Common myeloid progenitor, CD34-positive (primary cell): ENCODE data around the gene TCOF1.
"Not testable (repeated sequence)": the region's sequence is repeated elsewhere in the genome, so short reads cannot be mapped to it uniquely, and the experiment has no call there.

Experiments used
- CTCF ChIA-PET: fragments of 350-600 bp; sonication (Branson Sonifier 250); formaldehyde crosslinking; loops from one replicate; lab custom pipeline; 2021; ENCODE audit warnings: antibody characterized with exemption; lab: Charles Lee
- POLR2A ChIA-PET: fragments of 350-600 bp; sonication (Branson Sonifier 250); formaldehyde crosslinking; loops from one replicate; lab custom pipeline; 2021; ENCODE audit warnings: antibody characterized with exemption; lab: Charles Lee
- DNase-seq, 3 donors: peaks; one replicate each; pipeline versions ENCODE4 v3.0.0 to v3.0.0-alpha.2; 2013
- H3K27ac ChIP-seq, 2 experiments: 1 replicate in 1 of 2; 2 replicates in 1 of 2; pipeline ENCODE4 v1.7.0; 2013; ENCODE audit warnings: inconsistent platforms in 2 of 2, low read length in 2 of 2, mild to moderate bottlenecking in 2 of 2, low read depth in 1 of 2, moderate library complexity in 1 of 2; ENCODE audit not compliant: severe bottlenecking in 2 of 2, insufficient read depth in 1 of 2, poor library complexity in 1 of 2
- H3K27me3 ChIP-seq, 5 experiments: replicated peaks in 2 of 5; 1 replicate in 3 of 5; 2 replicates in 2 of 5; pipeline versions ENCODE4 v1.6.1 to v1.7.0; 2013; ENCODE audit warnings: low read length in 4 of 5, mild to moderate bottlenecking in 2 of 5, moderate library complexity in 2 of 5, inconsistent platforms in 1 of 5; ENCODE audit not compliant: insufficient read depth in 5 of 5, control insufficient read depth in 4 of 5
- H3K36me3 ChIP-seq, 4 experiments: 1 replicate in 2 of 4; 2 replicates in 2 of 4; pipeline versions ENCODE4 v1.6.1 to v1.7.0; 2013; ENCODE audit warnings: low read length in 3 of 4, control low read depth in 1 of 4, mild to moderate bottlenecking in 1 of 4; ENCODE audit not compliant: control insufficient read depth in 4 of 4, insufficient read depth in 4 of 4
- H3K4me1 ChIP-seq, 4 experiments: 1 replicate in 3 of 4; 2 replicates in 1 of 4; pipeline versions ENCODE4 v1.6.1 to v1.7.1; 2013; ENCODE audit warnings: low read length in 3 of 4, mild to moderate bottlenecking in 3 of 4, control low read depth in 1 of 4, inconsistent platforms in 1 of 4, moderate library complexity in 1 of 4; ENCODE audit not compliant: control insufficient read depth in 4 of 4, insufficient read depth in 4 of 4; ENCODE audit errors: control extremely low read depth in 1 of 4
- H3K4me3 ChIP-seq, 7 experiments: 1 replicate in 4 of 7; 2 replicates in 3 of 7; pipeline versions ENCODE4 v1.5.1 to v1.7.0; 2013; ENCODE audit warnings: mild to moderate bottlenecking in 7 of 7, low read length in 6 of 7, moderate library complexity in 6 of 7, inconsistent platforms in 2 of 7, low read depth in 2 of 7, control low read depth in 1 of 7; ENCODE audit not compliant: insufficient read depth in 4 of 7, control insufficient read depth in 1 of 7; ENCODE audit errors: extremely low read depth in 1 of 7
- H3K9me3 ChIP-seq, 5 experiments: 1 replicate in 4 of 5; 2 replicates in 1 of 5; pipeline versions ENCODE4 v1.6.1 to v1.7.1; 2013; ENCODE audit warnings: low read length in 4 of 5, mild to moderate bottlenecking in 2 of 5, inconsistent platforms in 1 of 5, low read depth in 1 of 5, moderate library complexity in 1 of 5; ENCODE audit not compliant: control insufficient read depth in 4 of 5, insufficient read depth in 2 of 5; ENCODE audit errors: control extremely low read depth in 1 of 5
- WGBS: methylation state at CpG from one replicate; pipeline ENCODE4 v1.1.5; 2013; ENCODE audit not compliant: insufficient coverage; 5-methylcytosine and 5-hydroxymethylcytosine counted together

Gene TCOF1

GRCh38 chr5:150422075-150422474 lies 64.6 kb downstream of the TCOF1 start:
- no peaks in the 10 kb centered on the region for H3K36me3 ChIP-seq
- ChIA-PET POLR2A (interaction anchor here (1.7 kb wide), 1 partner anchor 9 kb away, joined by 6 read pairs; the partner anchor contains the start of gene CD74), CTCF (interaction anchor here (0.8 to 1.7 kb wide), 6 partner anchors 9 to 24 kb away, joined by 3 to 8 read pairs (median 4); partner anchors contain the start of gene CD74)
- 100% methylated on average over 2 of the region's 4 CpGs for WGBS
- H3K9me3 ChIP-seq = no peaks in the 10 kb centered on the region
- no peak for DNase-seq
- no peaks in the 10 kb centered on the region for H3K27me3 ChIP-seq
- no peak overlapping the region for H3K27ac ChIP-seq
- H3K4me1 ChIP-seq = peaks cover 3 to 15% (median 10%) of the 10 kb centered on the region in 4 experiments
- no peak overlapping the region for H3K4me3 ChIP-seq

DNA sequence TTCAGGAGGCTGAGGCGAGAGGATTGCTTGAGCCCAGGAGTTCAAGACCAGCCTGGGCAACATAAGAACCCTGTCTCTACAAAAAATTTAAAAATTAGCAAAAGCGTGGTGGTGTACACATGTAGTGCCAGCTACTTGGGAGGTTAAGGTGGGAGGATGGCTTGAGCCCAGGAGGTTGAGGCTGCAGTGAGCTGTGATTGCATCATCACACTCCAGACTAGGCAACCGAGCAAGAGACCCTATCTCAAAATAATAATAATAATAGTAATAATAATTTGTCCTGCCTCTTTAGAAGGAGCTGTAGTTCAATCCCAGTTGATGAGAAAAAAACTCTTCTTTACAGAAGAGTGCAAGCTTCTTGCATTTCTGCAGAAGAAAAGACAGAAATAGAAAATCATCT lies 65.3 kb downstream of the TCOF1 start:
- H3K27ac ChIP-seq = no peak overlapping the region
- no peaks in the 10 kb centered on the region for H3K27me3 ChIP-seq
- H3K36me3 ChIP-seq = no peaks in the 10 kb centered on the region
- ChIA-PET POLR2A (interaction anchor here (1.7 kb wide), 1 partner anchor 10 kb away, joined by 6 read pairs; the partner anchor contains the start of gene CD74), CTCF (interaction anchor here (0.6 to 1.9 kb wide), 5 partner anchors 10 to 36 kb away, joined by 3 to 10 read pairs (median 7); partner anchors contain the start of gene CD74)
- H3K4me1 ChIP-seq = peaks cover 3 to 15% (median 10%) of the 10 kb centered on the region in 4 experiments
- no peak for DNase-seq
- no peak overlapping the region for H3K4me3 ChIP-seq
- no peaks in the 10 kb centered on the region for H3K9me3 ChIP-seq
- WGBS = 100% methylated on average over 2 of the region's 3 CpGs

GRCh38 chr5:150426165-150426564 lies 68.7 kb downstream of the TCOF1 start:
- WGBS = 100% methylated on average over 1 of the region's 9 CpGs
- H3K36me3 ChIP-seq, H3K9me3 ChIP-seq, H3K27ac ChIP-seq, POLR2A ChIA-PET, H3K4me1 ChIP-seq, H3K27me3 ChIP-seq, DNase-seq, H3K4me3 ChIP-seq: not testable (repeated sequence)
- CTCF ChIA-PET = interaction anchor here (0.9 to 1.2 kb wide), 2 partner anchors 10 to 30 kb away, joined by 3 to 4 read pairs; no protein-coding TSS in a partner anchor

DNA sequence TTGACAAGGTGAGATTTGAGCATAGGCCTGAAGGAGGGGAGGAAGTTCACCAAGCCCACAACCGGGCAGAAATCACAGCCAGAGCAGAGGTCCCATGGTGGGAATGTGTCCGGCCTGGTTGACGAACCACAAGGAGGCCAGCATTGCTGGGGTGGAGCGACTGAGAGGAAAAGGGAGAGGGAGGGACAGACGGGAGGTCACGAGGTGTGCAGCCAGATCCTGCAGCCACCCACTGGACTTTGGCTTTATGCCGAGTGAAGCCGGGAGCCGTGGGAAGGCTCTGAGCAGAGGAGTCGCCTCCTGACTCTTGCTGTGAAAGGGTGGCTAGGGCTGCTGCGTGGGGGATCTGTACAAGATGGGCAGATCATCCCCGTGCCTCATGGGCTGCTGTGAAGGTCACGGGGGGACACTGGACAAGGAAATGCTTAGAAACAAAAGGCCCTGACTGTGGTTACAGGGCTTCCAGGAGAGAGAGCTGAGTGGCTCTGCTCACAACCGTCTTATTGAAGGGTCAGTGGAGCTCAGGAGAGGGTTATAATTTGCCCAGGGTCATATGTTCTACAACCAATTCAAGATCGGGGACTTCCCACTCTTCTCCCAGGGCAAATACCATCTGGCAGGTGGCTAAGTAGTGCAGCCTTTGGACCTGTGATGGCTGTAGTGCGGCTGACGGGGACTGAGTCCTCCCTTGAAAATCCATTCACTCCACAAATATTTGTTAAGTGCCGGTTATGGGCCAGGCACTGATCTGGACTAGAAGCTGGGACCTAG lies 70.8 kb downstream of the TCOF1 start:
- Histone ChIP-seq H3K9me3 (no peaks in the 10 kb centered on the region), H3K27me3 (no peaks in the 10 kb centered on the region), H3K36me3 (no peaks in the 10 kb centered on the region), H3K27ac (no peak overlapping the region), H3K4me3 (no peak overlapping the region), H3K4me1 (no peaks in the 10 kb centered on the region)
- no peak for DNase-seq
- ChIA-PET CTCF (interaction anchor here (1.1 kb wide), 1 partner anchor 12 kb away, joined by 4 read pairs; no protein-coding TSS in a partner anchor), POLR2A (interaction anchor here (0.6 kb wide), 1 partner anchor 33 kb away, joined by 3 read pairs; no protein-coding TSS in a partner anchor)
- 94% methylated on average over 15 of the region's 18 CpGs for WGBS

DNA sequence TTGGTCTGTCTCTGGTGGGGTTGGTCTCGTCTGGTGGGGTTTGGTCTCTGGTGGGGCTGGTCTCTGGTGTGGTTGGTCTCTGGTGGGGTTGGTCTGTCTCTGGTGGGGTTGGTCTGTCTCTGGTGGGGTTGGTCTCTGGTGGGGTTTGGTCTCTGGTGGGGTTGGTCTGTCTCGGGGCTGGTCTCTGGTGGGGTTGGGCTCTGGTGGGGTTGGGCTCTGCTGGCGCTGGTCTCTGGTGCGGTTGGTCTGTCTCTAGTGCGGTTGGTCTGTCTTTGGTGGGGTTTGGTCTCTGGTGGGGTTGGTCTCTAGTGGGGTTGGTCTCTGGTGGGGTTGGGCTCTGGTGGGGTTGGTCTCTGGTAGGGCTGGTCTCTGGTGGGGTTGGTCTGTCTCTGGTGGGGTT lies 71.5 kb downstream of the TCOF1 start:
- POLR2A ChIA-PET = no interaction called here
- no peaks in the 10 kb centered on the region for H3K4me1 ChIP-seq
- WGBS = 100% methylated on average over 2 of the region's 5 CpGs
- DNase-seq = no peak
- no peak overlapping the region for H3K27ac ChIP-seq
- CTCF ChIA-PET = interaction anchor here (0.6 to 1.0 kb wide), 3 partner anchors 18 to 464 kb away, joined by 3 read pairs; no protein-coding TSS in a partner anchor
- no peaks in the 10 kb centered on the region for H3K9me3 ChIP-seq
- no peak overlapping the region for H3K4me3 ChIP-seq
- H3K36me3 ChIP-seq = no peaks in the 10 kb centered on the region
- H3K27me3 ChIP-seq = no peaks in the 10 kb centered on the region

GRCh38 chr5:150429410-150429873 lies 71.9 kb downstream of the TCOF1 start:
- Histone ChIP-seq H3K9me3 (no peaks in the 10 kb centered on the region), H3K4me1 (no peaks in the 10 kb centered on the region), H3K36me3 (no peaks in the 10 kb centered on the region), H3K27me3 (no peaks in the 10 kb centered on the region), H3K27ac (no peak overlapping the region), H3K4me3 (no peak overlapping the region)
- WGBS = 80% methylated on average over 4 of the region's 5 CpGs
- no peak for DNase-seq
- ChIA-PET POLR2A (no interaction called here), CTCF (interaction anchor here (0.6 to 1.4 kb wide), 4 partner anchors 16 to 464 kb away, joined by 3 to 4 read pairs (median 3); partner anchors contain the start of gene CD74)

- WGBS = 98% methylated on average over 17 of the region's 18 CpGs
- peaks cover 0 to 3% (median 1%) of the 10 kb centered on the region in 4 experiments for H3K4me1 ChIP-seq
- no peaks in the 10 kb centered on the region for H3K27me3 ChIP-seq
- H3K36me3 ChIP-seq = no peaks in the 10 kb centered on the region
- no peaks in the 10 kb centered on the region for H3K9me3 ChIP-seq
- CTCF ChIA-PET = interaction anchor here (1.2 to 10.1 kb wide), 2 partner anchors 15 to 35 kb away, joined by 4 to 165 read pairs; no protein-coding TSS in a partner anchor
- no peak overlapping the region for H3K27ac ChIP-seq
- DNase-seq = no peak
- no peak overlapping the region for H3K4me3 ChIP-seq
- POLR2A ChIA-PET = no interaction called here
Measured at GRCh38 chr5:150431048-150431447, 73.6 kb downstream of the TCOF1 start.
